ENCODE data around the gene SAMD4A.

SAMD4A gene

GRCh38 chr14:54574528-54574927, 7.6 kb downstream of the SAMD4A start:
- H3K4me1 Mint-ChIP-seq (ENCODE audit: low read depth): no peaks in the 10 kb centered on the region
- H3K27me3 Mint-ChIP-seq (ENCODE audit: low read depth): peaks cover 45% of the 10 kb centered on the region
- H3K27ac Mint-ChIP-seq: no peak overlapping the region
- H3K4me3 Mint-ChIP-seq: no peak overlapping the region
- H3K9me3 Mint-ChIP-seq: peaks cover 19% of the 10 kb centered on the region
- peaks cover 9% of the 10 kb centered on the region for H3K36me3 Mint-ChIP-seq (ENCODE audit: low read depth)

- Mint-ChIP-seq H3K4me1 (ENCODE audit: low read depth) (no peaks in the 10 kb centered on the region), H3K36me3 (ENCODE audit: low read depth) (peaks cover 6% of the 10 kb centered on the region), H3K27me3 (ENCODE audit: low read depth) (peaks cover 31% of the 10 kb centered on the region), H3K4me3 (no peak overlapping the region), H3K27ac (no peak overlapping the region), H3K9me3 (peaks cover 11% of the 10 kb centered on the region)
Measured at GRCh38 chr14:54577494-54577893, 10.6 kb downstream of the SAMD4A start.

GRCh38 chr14:54577977-54578376, 11.0 kb downstream of the SAMD4A start:
- Mint-ChIP-seq H3K27me3 (ENCODE audit: low read depth) (peaks cover 31% of the 10 kb centered on the region), H3K27ac (no peak overlapping the region), H3K9me3 (peaks cover 8% of the 10 kb centered on the region), H3K4me3 (no peak overlapping the region), H3K36me3 (ENCODE audit: low read depth) (peaks cover 5% of the 10 kb centered on the region), H3K4me1 (ENCODE audit: low read depth) (no peaks in the 10 kb centered on the region)

- Mint-ChIP-seq H3K4me1 (ENCODE audit: low read depth) (no peaks in the 10 kb centered on the region), H3K27me3 (ENCODE audit: low read depth) (peaks cover 26% of the 10 kb centered on the region), H3K9me3 (no peaks in the 10 kb centered on the region), H3K36me3 (ENCODE audit: low read depth) (no peaks in the 10 kb centered on the region), H3K27ac (no peak overlapping the region), H3K4me3 (no peak overlapping the region)
Measured at GRCh38 chr14:54579621-54580020, 12.7 kb downstream of the SAMD4A start.

- Mint-ChIP-seq H3K27ac (no peak overlapping the region), H3K4me1 (ENCODE audit: low read depth) (no peaks in the 10 kb centered on the region), H3K9me3 (no peaks in the 10 kb centered on the region), H3K4me3 (no peak overlapping the region), H3K27me3 (ENCODE audit: low read depth) (peaks cover 31% of the 10 kb centered on the region), H3K36me3 (ENCODE audit: low read depth) (no peaks in the 10 kb centered on the region)
Measured at GRCh38 chr14:54580933-54581332, 14.0 kb downstream of the SAMD4A start.

- no peak overlapping the region for H3K27ac Mint-ChIP-seq
- H3K36me3 Mint-ChIP-seq (ENCODE audit: low read depth): no peaks in the 10 kb centered on the region
- peaks cover 35% of the 10 kb centered on the region for H3K27me3 Mint-ChIP-seq (ENCODE audit: low read depth)
- H3K9me3 Mint-ChIP-seq: no peaks in the 10 kb centered on the region
- H3K4me1 Mint-ChIP-seq (ENCODE audit: low read depth): no peaks in the 10 kb centered on the region
- H3K4me3 Mint-ChIP-seq: no peak overlapping the region
Measured at GRCh38 chr14:54582334-54582733, 15.4 kb downstream of the SAMD4A start.

GRCh38 chr14:54584097-54584496, 17.2 kb downstream of the SAMD4A start:
- Mint-ChIP-seq H3K9me3 (no peaks in the 10 kb centered on the region), H3K36me3 (ENCODE audit: low read depth) (no peaks in the 10 kb centered on the region), H3K27me3 (ENCODE audit: low read depth) (peaks cover 47% of the 10 kb centered on the region), H3K4me1 (ENCODE audit: low read depth) (no peaks in the 10 kb centered on the region), H3K4me3 (no peak overlapping the region), H3K27ac (no peak overlapping the region)

GRCh38 chr14:54585214-54585613, 18.3 kb downstream of the SAMD4A start:
- Mint-ChIP-seq H3K27ac (no peak overlapping the region), H3K4me3 (no peak overlapping the region), H3K36me3 (ENCODE audit: low read depth) (no peaks in the 10 kb centered on the region), H3K9me3 (no peaks in the 10 kb centered on the region), H3K4me1 (ENCODE audit: low read depth) (no peaks in the 10 kb centered on the region), H3K27me3 (ENCODE audit: low read depth) (peaks cover 47% of the 10 kb centered on the region)

- Mint-ChIP-seq H3K27me3 (ENCODE audit: low read depth) (peaks cover 63% of the 10 kb centered on the region), H3K27ac (no peak overlapping the region), H3K4me1 (ENCODE audit: low read depth) (peaks cover 4% of the 10 kb centered on the region)
Measured at GRCh38 chr14:54589076-54589475, 22.1 kb downstream of the SAMD4A start.

GRCh38 chr14:54589843-54590242, 22.9 kb downstream of the SAMD4A start:
- H3K9me3 Mint-ChIP-seq: no peaks in the 10 kb centered on the region
- no peak overlapping the region for H3K4me3 Mint-ChIP-seq
- H3K36me3 Mint-ChIP-seq (ENCODE audit: low read depth): no peaks in the 10 kb centered on the region
- H3K27ac Mint-ChIP-seq: no peak overlapping the region
- H3K27me3 Mint-ChIP-seq (ENCODE audit: low read depth): peaks cover 64% of the 10 kb centered on the region
- H3K4me1 Mint-ChIP-seq (ENCODE audit: low read depth): peaks cover 7% of the 10 kb centered on the region

More at GRCh38 chr14:54589076-54589475, 22.1 kb downstream of the SAMD4A start:
- Mint-ChIP-seq H3K4me3 (no peak overlapping the region), H3K36me3 (ENCODE audit: low read depth) (no peaks in the 10 kb centered on the region), H3K9me3 (no peaks in the 10 kb centered on the region)

- Mint-ChIP-seq H3K4me3 (no peak overlapping the region), H3K36me3 (ENCODE audit: low read depth) (no peaks in the 10 kb centered on the region), H3K4me1 (ENCODE audit: low read depth) (peaks cover 7% of the 10 kb centered on the region), H3K27me3 (ENCODE audit: low read depth) (peaks cover 65% of the 10 kb centered on the region), H3K9me3 (no peaks in the 10 kb centered on the region), H3K27ac (no peak overlapping the region)
Measured at GRCh38 chr14:54590481-54590880, 23.6 kb downstream of the SAMD4A start.

- H3K27ac Mint-ChIP-seq: no peak overlapping the region
- H3K36me3 Mint-ChIP-seq (ENCODE audit: low read depth): no peaks in the 10 kb centered on the region
- H3K4me1 Mint-ChIP-seq (ENCODE audit: low read depth): peaks cover 7% of the 10 kb centered on the region
- no peak overlapping the region for H3K4me3 Mint-ChIP-seq
- no peaks in the 10 kb centered on the region for H3K9me3 Mint-ChIP-seq
- H3K27me3 Mint-ChIP-seq (ENCODE audit: low read depth): peaks cover 59% of the 10 kb centered on the region
Measured at GRCh38 chr14:54591461-54591860, 24.5 kb downstream of the SAMD4A start.

- Mint-ChIP-seq H3K27ac (no peak overlapping the region), H3K4me3 (no peak overlapping the region), H3K9me3 (no peaks in the 10 kb centered on the region), H3K27me3 (ENCODE audit: low read depth) (peaks cover 55% of the 10 kb centered on the region), H3K36me3 (ENCODE audit: low read depth) (no peaks in the 10 kb centered on the region), H3K4me1 (ENCODE audit: low read depth) (peaks cover 7% of the 10 kb centered on the region)
Measured at GRCh38 chr14:54591866-54592265, 24.9 kb downstream of the SAMD4A start.

GRCh38 chr14:54593860-54594259, 26.9 kb downstream of the SAMD4A start:
- Mint-ChIP-seq H3K27me3 (ENCODE audit: low read depth) (peaks cover 36% of the 10 kb centered on the region), H3K27ac (no peak overlapping the region), H3K36me3 (ENCODE audit: low read depth) (no peaks in the 10 kb centered on the region), H3K9me3 (no peaks in the 10 kb centered on the region), H3K4me1 (ENCODE audit: low read depth) (peaks cover 7% of the 10 kb centered on the region), H3K4me3 (no peak overlapping the region)

- Mint-ChIP-seq H3K4me3 (no peak overlapping the region), H3K27ac (no peak overlapping the region), H3K27me3 (ENCODE audit: low read depth) (peaks cover 34% of the 10 kb centered on the region), H3K36me3 (ENCODE audit: low read depth) (no peaks in the 10 kb centered on the region), H3K4me1 (ENCODE audit: low read depth) (peaks cover 7% of the 10 kb centered on the region), H3K9me3 (no peaks in the 10 kb centered on the region)
Measured at GRCh38 chr14:54594537-54594936, 27.6 kb downstream of the SAMD4A start.

- H3K27me3 Mint-ChIP-seq (ENCODE audit: low read depth): peaks cover 17% of the 10 kb centered on the region
Measured at GRCh38 chr14:54597795-54598443, 31.0 kb downstream of the SAMD4A start.

More at GRCh38 chr14:54597795-54598443, 31.0 kb downstream of the SAMD4A start:
- Mint-ChIP-seq H3K27ac (no peak overlapping the region), H3K36me3 (ENCODE audit: low read depth) (no peaks in the 10 kb centered on the region), H3K4me3 (no peak overlapping the region), H3K9me3 (no peaks in the 10 kb centered on the region), H3K4me1 (ENCODE audit: low read depth) (peaks cover 7% of the 10 kb centered on the region)
